ENCODE measurements around the gene PMP22. TPM values are rescaled to one million over a fixed set of nuclear protein-coding genes. Genes with fewer than 3 reads are reported as not detected.
"Not testable (repeated sequence)": the region's sequence is repeated elsewhere in the genome, so short reads cannot be mapped to it uniquely, and the experiment has no call there.

PMP22 gene
- polyA plus RNA-seq, 4 donors, result 53.1 to 210 (median 77.5) TPM

GRCh38 chr17:15257258-15257788, 7.8 kb downstream of the PMP22 start:
- DNase-seq (ENCODE audit: low read depth in 4 of 4, low spot score in 3 of 4), result peak in 2 of 4 donors; percentile 18 to 50

DNA sequence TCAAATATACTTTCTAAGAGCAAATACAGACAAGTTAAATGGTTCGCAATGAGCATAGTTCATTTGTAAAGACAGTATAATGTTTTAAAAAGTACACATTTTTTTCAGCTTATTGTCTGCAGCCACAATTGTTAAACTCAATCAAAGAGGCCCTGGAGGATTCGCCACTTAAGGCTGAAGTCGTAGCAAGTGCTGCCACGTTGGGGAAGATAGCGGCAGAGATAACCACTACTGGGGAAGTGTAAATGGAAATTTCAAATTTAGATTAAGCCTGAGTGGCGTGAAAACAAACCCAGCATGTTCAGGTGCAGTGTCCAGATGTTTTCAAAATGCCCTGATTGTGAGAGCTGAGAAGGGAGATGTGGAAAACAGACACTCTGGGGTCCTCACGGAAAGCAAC, 8.4 kb downstream of the PMP22 start:
- no peak for DNase-seq (ENCODE audit: low read depth in 4 of 4, low spot score in 3 of 4)

DNA sequence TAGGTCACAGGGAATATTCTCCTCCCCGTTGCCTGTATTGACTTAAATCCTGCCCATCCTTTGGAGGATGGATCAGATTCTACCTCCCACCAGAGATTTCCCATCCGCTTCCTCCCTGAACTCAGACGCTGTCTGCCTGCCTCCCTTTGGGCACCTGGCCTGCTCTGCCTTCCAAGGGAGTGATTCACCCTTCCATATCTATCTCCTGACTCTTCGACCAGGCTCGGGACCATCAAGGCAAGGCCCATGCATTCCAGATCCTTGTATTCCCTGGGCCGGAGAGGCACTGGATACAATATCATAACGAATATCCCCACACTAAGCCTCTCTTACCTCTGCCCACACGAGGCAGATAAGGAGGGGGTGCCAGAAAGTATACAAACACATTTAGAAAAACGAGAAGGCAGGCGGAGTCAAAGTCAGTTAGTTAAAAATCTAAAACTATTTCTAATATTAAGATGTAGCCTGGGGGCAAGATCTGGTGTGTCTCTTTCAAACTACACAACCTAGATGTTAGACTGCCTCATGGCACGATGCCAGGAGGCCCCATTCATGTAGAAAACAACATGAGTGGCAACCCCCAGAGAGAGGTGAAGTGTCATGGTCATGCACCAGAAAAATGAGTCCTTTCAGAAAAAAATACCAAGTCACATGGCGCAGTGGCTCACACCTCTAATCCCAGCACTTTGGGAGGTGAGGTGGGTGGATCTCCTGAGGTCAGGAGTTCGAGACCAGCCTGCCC, 9.2 kb downstream of the PMP22 start:
- DNase-seq (ENCODE audit: low read depth in 4 of 4, low spot score in 3 of 4), result no peak

DNA sequence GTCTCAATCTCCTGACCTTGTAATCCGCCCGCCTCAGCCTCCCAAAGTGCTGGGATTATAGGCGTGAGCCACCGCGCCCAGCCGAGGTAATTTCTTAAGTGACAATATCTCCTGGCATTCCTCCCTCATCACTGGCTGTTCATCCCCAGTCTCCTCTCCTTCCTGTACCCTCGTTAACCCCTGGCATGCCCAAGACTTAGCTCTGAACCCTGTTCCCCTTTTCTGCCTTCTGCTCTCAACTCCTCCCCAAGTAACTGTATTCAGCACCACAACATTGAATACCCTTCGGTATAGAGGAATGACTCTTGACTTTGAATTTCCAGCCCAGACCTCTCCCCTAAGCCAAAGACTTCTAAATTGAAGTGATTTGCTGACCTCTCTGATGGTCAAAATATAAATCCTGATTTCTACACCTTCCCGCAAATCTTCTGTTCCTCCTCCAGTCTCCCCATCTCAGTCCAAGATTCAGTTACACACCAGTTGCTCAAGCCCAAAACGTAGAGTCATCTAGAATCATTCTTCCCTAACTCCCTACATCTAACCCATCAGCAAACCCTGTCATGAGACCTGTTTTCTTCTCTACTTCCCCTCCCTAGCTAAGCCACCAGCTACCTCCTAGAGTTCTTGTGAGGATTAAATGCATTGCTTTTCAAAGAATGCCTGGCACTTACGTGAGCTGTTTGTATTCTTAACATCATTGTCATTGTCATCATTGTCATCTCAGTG, 14.8 kb downstream of the PMP22 start:
- no peak for DNase-seq (ENCODE audit: low read depth in 4 of 4, low spot score in 3 of 4)

DNA sequence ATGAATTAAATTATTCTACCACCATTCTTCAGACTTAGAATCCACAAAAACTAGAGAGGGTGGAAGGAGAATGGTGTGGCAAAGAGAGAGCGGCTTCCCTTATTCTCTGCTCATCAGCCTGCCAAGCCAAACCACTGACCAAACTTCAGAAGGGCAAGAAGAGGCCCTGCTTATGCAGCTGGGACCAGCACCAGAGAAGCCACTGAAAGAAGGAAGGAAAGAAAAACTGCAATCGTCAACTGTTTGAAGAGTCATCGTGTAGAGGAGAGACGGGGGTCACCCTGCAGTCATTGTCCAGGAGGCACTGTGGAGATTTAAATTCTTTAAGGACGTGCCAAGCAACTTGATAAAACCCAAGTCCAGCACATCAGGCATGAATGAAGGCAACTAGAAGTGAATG, 15.6 kb downstream of the PMP22 start:
- no peak for DNase-seq (ENCODE audit: low read depth in 4 of 4, low spot score in 3 of 4)

DNA sequence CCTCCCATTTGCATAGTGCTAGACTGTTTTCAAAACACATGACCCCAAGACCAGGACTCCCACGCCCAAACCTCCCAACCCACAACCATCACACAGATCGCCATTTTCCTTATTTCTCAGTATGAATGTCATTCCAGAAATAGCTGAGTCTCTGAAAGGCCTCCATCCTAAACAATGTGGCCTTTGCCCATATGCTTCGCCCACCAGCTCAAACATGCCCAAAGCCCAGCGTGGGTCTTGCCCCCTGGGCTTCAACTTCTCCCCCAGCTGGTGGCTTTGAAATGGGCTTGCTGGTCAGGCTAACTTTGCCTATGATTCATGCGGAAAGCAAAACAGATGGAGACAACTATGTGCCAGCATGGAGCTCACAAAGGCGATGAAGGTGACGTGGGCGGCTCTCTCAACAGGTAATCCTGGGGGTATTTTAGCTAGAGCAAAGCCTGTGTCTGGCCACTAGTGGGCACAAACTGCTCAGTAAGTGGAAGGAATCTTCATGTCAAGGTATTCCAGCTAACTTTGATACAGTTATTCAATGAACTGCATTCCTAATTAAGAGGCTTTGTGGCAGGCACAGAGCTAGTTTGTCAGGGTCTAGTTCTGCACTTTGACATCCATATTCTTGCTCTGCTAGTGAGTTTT, 17.1 kb downstream of the PMP22 start:
- DNase-seq (ENCODE audit: low read depth in 4 of 4, low spot score in 3 of 4), result no peak

DNA sequence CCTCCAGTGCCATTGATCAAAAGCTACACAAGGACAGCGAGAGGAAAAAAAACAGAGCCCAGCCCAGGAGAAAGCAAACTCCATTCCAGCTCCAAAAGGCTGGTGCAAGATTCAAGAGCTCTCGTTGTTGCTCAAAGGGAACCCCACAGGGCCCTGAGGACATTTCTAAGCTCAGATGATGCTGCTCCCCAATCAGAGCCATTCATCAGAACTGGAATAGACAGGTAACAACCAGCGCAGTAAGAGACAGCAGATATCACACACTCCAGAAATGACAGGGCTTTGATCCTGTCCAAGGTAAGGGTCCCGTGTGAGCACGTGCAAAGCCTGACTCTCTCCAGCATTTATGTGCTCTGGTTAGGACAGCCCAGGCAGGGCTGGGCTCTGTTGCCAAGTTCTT, 20.1 kb downstream of the PMP22 start:
- no peak for DNase-seq (ENCODE audit: low read depth in 4 of 4, low spot score in 3 of 4)

DNA sequence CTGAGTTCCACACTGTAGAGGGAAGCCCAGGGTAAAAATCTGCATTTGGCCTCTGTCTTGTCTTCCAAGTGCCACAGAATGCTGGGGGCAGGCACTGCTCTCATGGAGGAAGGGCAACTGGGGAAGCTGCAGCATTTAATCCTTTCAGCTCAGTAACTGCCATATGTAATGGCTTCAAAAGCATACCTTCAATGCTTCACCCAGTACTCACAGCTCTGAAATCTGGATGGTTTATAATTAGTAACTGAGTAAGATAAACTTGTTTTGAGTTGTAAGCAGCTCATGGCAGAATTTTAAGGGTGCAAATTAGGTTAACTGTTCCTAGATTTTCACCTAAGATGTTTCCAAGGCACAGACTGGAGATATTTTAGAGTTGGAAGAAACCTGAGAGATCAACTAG, 24.5 kb downstream of the PMP22 start:
- no peak for DNase-seq (ENCODE audit: low read depth in 4 of 4, low spot score in 3 of 4)

DNA sequence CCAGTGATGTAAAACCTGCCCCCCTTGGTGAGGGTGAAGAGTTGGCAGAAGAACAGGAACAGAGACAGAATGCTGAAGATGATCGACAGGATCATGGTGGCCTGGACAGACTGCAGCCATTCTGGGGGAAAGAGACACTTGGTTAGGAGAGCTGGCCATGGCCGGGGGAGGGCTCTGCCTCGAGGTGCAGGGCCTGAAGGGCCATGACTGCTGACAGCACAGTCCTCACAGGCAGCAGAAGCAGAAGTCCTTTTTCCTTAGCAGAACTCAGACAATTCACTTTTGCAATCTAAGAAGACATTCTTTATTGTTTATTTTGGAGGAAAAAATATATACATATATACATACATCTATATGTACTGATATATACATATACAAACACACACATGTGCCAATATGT, 25.6 kb downstream of the PMP22 start:
- no peak for DNase-seq (ENCODE audit: low read depth in 4 of 4, low spot score in 3 of 4)

GRCh38 chr17:15238676-15239422, 26.3 kb downstream of the PMP22 start:
- DNase-seq (ENCODE audit: low read depth in 4 of 4, low spot score in 3 of 4), result no peak

- no peak for DNase-seq (ENCODE audit: low read depth in 4 of 4, low spot score in 3 of 4)
Measured at GRCh38 chr17:15238057-15238456, 27.1 kb downstream of the PMP22 start.

GRCh38 chr17:15237106-15237425, 28.1 kb downstream of the PMP22 start:
- no peak for DNase-seq (ENCODE audit: low read depth in 4 of 4, low spot score in 3 of 4)

DNA sequence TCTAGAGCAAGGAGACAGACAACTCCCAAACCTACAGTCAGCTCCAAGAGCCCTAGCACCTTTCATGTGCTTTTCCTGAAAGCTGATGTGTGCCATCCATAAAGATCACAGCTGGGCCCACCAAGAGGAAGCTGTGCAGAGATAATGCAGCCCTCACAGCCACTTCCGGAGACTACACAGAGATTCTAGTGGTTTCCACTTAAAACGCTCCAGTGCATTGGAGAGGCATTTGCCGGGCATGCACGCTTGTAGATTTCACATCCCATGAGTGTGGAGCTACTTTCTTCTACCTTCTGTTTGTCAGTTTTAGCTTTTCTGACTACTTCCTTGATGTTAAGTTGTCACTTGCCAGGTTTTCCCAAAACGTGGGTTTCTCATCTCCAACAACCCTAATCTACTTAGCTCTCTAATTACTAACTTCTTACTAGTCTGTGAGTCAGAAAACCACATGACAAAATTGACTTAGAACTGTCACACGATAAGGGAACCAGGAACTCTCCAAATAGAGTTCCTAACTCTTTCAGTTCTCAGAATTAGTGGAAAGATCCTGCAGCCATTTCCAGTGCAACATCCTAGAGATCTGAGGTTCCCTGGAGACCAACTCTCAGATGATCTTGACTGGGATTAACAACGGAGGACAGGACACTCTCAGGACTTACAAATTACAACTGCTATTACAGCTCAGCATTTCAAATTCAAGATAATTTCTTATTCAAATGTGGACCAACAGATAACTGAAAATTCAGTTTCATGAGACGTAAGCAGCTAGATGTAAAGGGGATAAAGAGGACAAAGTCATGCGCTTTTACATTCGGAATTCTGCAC, 28.6 kb downstream of the PMP22 start:
- no peak for DNase-seq (ENCODE audit: low read depth in 4 of 4, low spot score in 3 of 4)

DNA sequence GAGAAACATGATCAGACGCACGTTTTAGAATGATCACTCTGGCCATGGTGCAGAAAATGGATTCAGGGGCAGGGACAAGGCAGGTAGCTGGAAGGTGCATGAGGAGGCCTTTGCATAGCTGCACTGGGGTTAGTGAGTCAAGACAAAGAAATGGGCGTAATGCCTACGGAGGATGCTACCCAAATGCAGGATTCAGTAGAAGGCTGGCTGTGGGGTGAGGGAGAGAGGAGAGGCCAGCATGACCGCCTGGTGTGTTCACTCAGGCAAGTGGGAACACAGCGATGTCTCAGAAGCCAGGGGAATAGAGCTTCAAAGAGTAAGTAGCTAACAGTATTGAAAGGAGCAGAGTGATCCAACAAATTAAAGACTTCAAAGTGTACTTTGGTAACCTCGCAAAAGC, 31.2 kb downstream of the PMP22 start:
- DNase-seq (ENCODE audit: low read depth in 4 of 4, low spot score in 3 of 4), result no peak

GRCh38 chr17:15233022-15233805, 31.9 kb downstream of the PMP22 start:
- no peak for DNase-seq (ENCODE audit: low read depth in 4 of 4, low spot score in 3 of 4)

GRCh38 chr17:15232517-15232915, 32.6 kb downstream of the PMP22 start:
- no peak for DNase-seq (ENCODE audit: low read depth in 4 of 4, low spot score in 3 of 4)

- no peak for DNase-seq (ENCODE audit: low read depth in 4 of 4, low spot score in 3 of 4)
Measured at GRCh38 chr17:15231851-15232516, 33.1 kb downstream of the PMP22 start.

DNA sequence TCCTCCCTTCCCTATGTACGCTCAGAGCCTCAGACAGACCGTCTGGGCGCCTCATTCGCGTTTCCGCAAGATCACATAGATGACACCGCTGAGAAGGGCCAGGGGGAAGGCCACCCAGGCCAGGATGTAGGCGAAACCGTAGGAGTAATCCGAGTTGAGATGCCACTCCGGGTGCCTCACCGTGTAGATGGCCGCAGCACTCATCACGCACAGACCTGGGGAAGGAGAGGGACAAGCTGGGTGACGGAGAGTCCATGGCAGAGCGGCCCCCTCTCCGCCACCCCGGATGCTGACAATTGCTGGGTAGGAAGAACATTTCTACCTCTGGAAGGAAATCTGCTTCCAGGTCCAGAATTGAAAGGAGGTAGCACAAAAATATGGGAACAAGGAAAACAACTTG, 34.3 kb downstream of the PMP22 start:
- no peak for DNase-seq (ENCODE audit: low read depth in 4 of 4, low spot score in 3 of 4)

GRCh38 chr17:15221827-15222226, 43.3 kb downstream of the PMP22 start:
- DNase-seq (ENCODE audit: low read depth in 4 of 4, low spot score in 3 of 4), result not testable (repeated sequence)
